ENCODE results near the gene TEPSIN. TPM values are rescaled to one million over a fixed set of nuclear protein-coding genes. Genes with fewer than 3 reads are reported as not detected.

The TEPSIN gene
- total RNA-seq, 1 donor from 2014 or later: 117 TPM

GRCh38 chr17:81194225-81194760 is 44.6 kb downstream of the TEPSIN start:
- peaks cover 6 to 8% of the 10 kb centered on the region in 2 donors for H3K36me3 ChIP-seq
- no peak overlapping the region for H3K27ac ChIP-seq
- H3K4me1 ChIP-seq: no peaks in the 10 kb centered on the region
- no peak overlapping the region for H3K4me3 ChIP-seq
- no peak for TF ChIP-seq CTCF (IDR thresholded peaks at IDR 0.05)
- H3K27me3 ChIP-seq: no peaks in the 10 kb centered on the region
- no peaks in the 10 kb centered on the region for H3K9me3 ChIP-seq
- no peak for DNase-seq (ENCODE audit: low spot score in 2 of 2)
- intact Hi-C loops (cut with DNase I): no loop called here

GRCh38 chr17:81193470-81194224 is 45.2 kb downstream of the TEPSIN start:
- H3K9me3 ChIP-seq: no peaks in the 10 kb centered on the region
- TF ChIP-seq CTCF (IDR thresholded peaks at IDR 0.05): no peak
- H3K4me3 ChIP-seq: no peak overlapping the region
- H3K36me3 ChIP-seq: peaks cover under 1 to 8% of the 10 kb centered on the region in 2 donors
- intact Hi-C loops (cut with DNase I): no loop called here
- no peak overlapping the region for H3K27ac ChIP-seq
- no peaks in the 10 kb centered on the region for H3K27me3 ChIP-seq
- H3K4me1 ChIP-seq: no peaks in the 10 kb centered on the region
- no peak for DNase-seq (ENCODE audit: low spot score in 2 of 2)

- Histone ChIP-seq H3K4me1 (no peaks in the 10 kb centered on the region), H3K36me3 (peaks cover 0 to 7% of the 10 kb centered on the region in 2 donors), H3K27ac (no peak overlapping the region), H3K4me3 (no peak overlapping the region), H3K27me3 (no peaks in the 10 kb centered on the region), H3K9me3 (no peaks in the 10 kb centered on the region)
- TF ChIP-seq CTCF (IDR thresholded peaks at IDR 0.05): no peak
- intact Hi-C loops (cut with DNase I): no loop called here
- DNase-seq (ENCODE audit: low spot score in 2 of 2): no peak
Measured at GRCh38 chr17:81193051-81193410, 45.8 kb downstream of the TEPSIN start.

GRCh38 chr17:81192386-81193050 is 46.3 kb downstream of the TEPSIN start:
- intact Hi-C loops (cut with DNase I): no loop called here
- Histone ChIP-seq H3K27me3 (no peaks in the 10 kb centered on the region), H3K9me3 (no peaks in the 10 kb centered on the region), H3K27ac (no peak overlapping the region), H3K4me3 (no peak overlapping the region), H3K36me3 (peaks cover 0 to 5% of the 10 kb centered on the region in 2 donors), H3K4me1 (no peaks in the 10 kb centered on the region)
- no peak for TF ChIP-seq CTCF (IDR thresholded peaks at IDR 0.05)
- no peak for DNase-seq (ENCODE audit: low spot score in 2 of 2)

- H3K4me1 ChIP-seq: no peaks in the 10 kb centered on the region
- no peaks in the 10 kb centered on the region for H3K27me3 ChIP-seq
- H3K4me3 ChIP-seq: no peak overlapping the region
- no peak for TF ChIP-seq CTCF (IDR thresholded peaks at IDR 0.05)
- peaks cover 0 to 1% of the 10 kb centered on the region in 2 donors for H3K36me3 ChIP-seq
- intact Hi-C loops (cut with DNase I): no loop called here
- no peaks in the 10 kb centered on the region for H3K9me3 ChIP-seq
- no peak overlapping the region for H3K27ac ChIP-seq
- DNase-seq (ENCODE audit: low spot score in 2 of 2): no peak
Measured at GRCh38 chr17:81191646-81192045, 47.2 kb downstream of the TEPSIN start.
